MM.1S (cell line): ENCODE data around the gene NARF.

ENCODE experiments used
- CTCF ChIP-seq: fragments of 300-600 bp; sonication (generic); IDR thresholded peaks from 2 replicates; pipeline ENCODE4 v1.5.1; 2016; ENCODE audit warnings: antibody characterized with exemption, low read length, mixed read lengths
- EZH2 ChIP-seq: fragments of 300-600 bp; sonication (generic); optimal IDR thresholded peaks from 2 replicates; pipeline ENCODE3; 2017; ENCODE audit warnings: low read depth, mild to moderate bottlenecking, antibody characterized with exemption, low read length, mixed read lengths
- EZH2phosphoT487 ChIP-seq: fragments of 300-600 bp; sonication (generic); IDR thresholded peaks from 2 replicates; pipeline ENCODE4 v1.6.1; 2018; ENCODE audit warnings: antibody characterized with exemption, low read length

GRCh38 chr17:82458179-82458884 lies at the start of gene NARF:
- TF ChIP-seq CTCF (no peak), EZH2phosphoT487 (no peak), EZH2 (no peak)
